Measurements from ENCODE around the gene WRAP73. TPM values are rescaled to one million over a fixed set of nuclear protein-coding genes. Genes with fewer than 3 reads are reported as not detected.

The WRAP73 gene
- total and polyA plus RNA-seq, 4 donors = 5.8 to 27.8 (median 14.0) TPM

DNA sequence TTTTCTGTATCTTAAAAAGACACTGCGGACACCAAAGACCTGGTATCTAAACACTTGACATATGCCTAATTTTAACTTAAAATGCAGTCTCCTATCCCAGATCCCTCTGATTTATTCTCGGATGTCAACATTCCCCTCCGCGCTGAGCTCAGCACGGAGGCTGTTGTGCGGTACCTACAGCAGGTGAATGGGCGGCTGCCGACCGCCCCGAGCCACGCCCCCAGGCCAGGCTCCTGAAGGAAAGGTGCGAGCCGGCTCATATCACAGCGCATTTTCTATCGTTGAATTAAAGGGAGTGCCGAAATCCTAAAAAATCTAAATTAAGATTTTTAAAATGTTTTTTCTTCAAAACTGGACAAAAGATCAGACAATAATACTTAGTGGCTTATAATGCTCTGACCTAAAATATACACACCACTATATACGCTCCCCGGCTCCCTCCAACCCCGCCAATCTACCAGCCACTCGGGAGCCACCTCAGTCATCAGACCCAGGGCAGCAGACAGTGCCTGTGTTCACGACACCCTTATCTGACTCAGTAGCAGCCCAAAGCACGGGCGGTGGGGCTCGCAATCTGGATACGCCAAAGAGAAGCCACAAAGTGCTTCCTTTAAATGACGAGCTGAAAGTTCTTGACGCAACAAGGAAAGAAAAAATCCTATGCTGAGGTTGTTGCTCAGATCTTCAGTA, 4.1 kb downstream of the WRAP73 start:
- Histone ChIP-seq H3K4me3 (ENCODE audit: low read length in 2 of 2) (no peak overlapping the region), H3K36me3 (ENCODE audit: control insufficient read depth in 1 of 2, insufficient read depth in 2 of 2, low read length in 1 of 2) (peaks cover 0 to 8% of the 10 kb centered on the region in 2 donors), H3K27ac (ENCODE audit: low read depth in 1 of 2, low read length in 2 of 2) (no peak overlapping the region), H3K4me1 (ENCODE audit: control insufficient read depth in 1 of 2, insufficient read depth in 2 of 2, low read length in 2 of 2) (no peaks in the 10 kb centered on the region), H3K27me3 (ENCODE audit: control insufficient read depth in 1 of 2, insufficient read depth in 2 of 2, low read length in 1 of 2) (no peaks in the 10 kb centered on the region), H3K9me3 (ENCODE audit: control insufficient read depth, low read length) (no peaks in the 10 kb centered on the region)
- DNase-seq = peak; percentile 16 to 34
- 93 to 95% methylated on average over 27 of the region's 27 CpGs for WGBS, 2 donors
- ATAC-seq (ENCODE audit: low FRiP score) = no peak
- intact Hi-C loops (cut with DNase I) = no loop called here

DNA sequence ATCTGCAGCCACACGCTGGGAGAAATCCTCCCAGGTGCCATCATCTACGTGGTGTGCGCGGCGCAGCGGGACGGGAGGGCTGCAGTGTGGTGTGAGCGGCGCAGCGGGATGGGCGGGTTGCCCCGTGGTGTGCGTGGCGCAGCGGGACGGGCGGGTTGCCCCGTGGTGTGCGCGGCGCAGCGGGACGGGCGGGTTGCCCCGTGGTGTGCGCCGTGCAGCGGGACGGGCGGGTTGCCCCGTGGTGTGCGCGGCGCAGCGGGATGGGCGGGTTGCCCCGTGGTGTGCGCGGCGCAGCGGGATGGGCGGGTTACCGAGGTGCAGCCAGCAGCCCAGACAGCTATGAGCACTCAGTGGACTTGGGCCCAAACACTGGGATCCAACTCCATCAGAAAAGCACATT, 4.7 kb downstream of the WRAP73 start:
- 93 to 95% methylated on average over 38 to 43 of the region's 43 CpGs for WGBS, 2 donors
- Histone ChIP-seq H3K9me3 (ENCODE audit: control insufficient read depth, low read length) (no peaks in the 10 kb centered on the region), H3K4me1 (ENCODE audit: control insufficient read depth in 1 of 2, insufficient read depth in 2 of 2, low read length in 2 of 2) (no peaks in the 10 kb centered on the region), H3K27me3 (ENCODE audit: control insufficient read depth in 1 of 2, insufficient read depth in 2 of 2, low read length in 1 of 2) (no peaks in the 10 kb centered on the region), H3K4me3 (ENCODE audit: low read length in 2 of 2) (no peak overlapping the region), H3K36me3 (ENCODE audit: control insufficient read depth in 1 of 2, insufficient read depth in 2 of 2, low read length in 1 of 2) (peaks cover 0 to 8% of the 10 kb centered on the region in 2 donors), H3K27ac (ENCODE audit: low read depth in 1 of 2, low read length in 2 of 2) (no peak overlapping the region)
- DNase-seq (peak; percentile 18 to 47), ATAC-seq (ENCODE audit: low FRiP score) (no peak)
- intact Hi-C loops (cut with DNase I) = no loop called here

- DNase-seq = peak; percentile 11 to 42
- intact Hi-C loops (cut with DNase I) = no loop called here
Observed at GRCh38 chr1:3644273-3644672, 5.6 kb downstream of the WRAP73 start.

DNA sequence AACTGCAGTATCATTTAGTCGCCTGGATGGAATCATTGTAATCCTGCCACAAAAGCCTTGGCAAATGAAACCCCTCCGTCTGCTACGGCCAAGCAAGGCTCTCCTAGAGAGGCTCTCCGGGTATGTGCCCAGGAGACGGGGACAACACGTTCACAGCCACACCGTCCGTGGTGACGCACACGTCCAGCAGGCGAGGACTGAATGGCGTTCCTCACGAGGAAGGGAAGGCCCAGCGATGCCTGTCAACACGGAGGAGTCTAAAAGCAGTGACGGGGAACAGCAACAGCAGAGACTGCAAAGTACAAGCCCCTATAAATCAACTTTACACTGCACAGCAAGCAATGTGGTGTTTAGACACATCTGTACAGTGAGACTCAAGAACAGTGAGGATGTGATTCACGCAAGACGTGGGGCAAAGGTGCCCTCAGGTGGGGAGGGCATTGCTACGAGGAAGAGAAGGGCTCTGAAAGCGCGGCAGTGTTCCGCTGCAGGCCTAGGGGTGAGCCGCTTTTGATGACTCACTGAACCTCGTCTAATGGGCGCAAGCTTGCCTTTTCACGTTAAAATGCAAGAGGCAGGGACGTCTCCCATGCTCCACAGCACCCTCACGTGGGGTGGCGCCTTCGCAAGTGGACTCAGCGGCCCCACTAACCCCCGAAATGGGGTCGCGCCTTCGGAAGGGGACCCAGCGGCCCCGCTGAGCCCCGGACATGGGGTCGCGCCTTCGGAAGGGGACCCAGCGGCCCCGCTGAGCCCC, 6.8 kb downstream of the WRAP73 start:
- intact Hi-C loops (cut with DNase I) = no loop called here
- Histone ChIP-seq H3K27ac (ENCODE audit: low read depth in 1 of 2, low read length in 2 of 2) (no peak overlapping the region), H3K9me3 (ENCODE audit: control insufficient read depth, low read length) (no peaks in the 10 kb centered on the region), H3K27me3 (ENCODE audit: control insufficient read depth in 1 of 2, insufficient read depth in 2 of 2, low read length in 1 of 2) (no peaks in the 10 kb centered on the region), H3K4me3 (ENCODE audit: low read length in 2 of 2) (no peak overlapping the region), H3K4me1 (ENCODE audit: control insufficient read depth in 1 of 2, insufficient read depth in 2 of 2, low read length in 2 of 2) (no peaks in the 10 kb centered on the region), H3K36me3 (ENCODE audit: control insufficient read depth in 1 of 2, insufficient read depth in 2 of 2, low read length in 1 of 2) (peaks cover 0 to 8% of the 10 kb centered on the region in 2 donors)
- DNase-seq = peak; percentile 24 to 69
- 90 to 92% methylated on average over 41 to 43 of the region's 43 CpGs for WGBS, 2 donors
- ATAC-seq (ENCODE audit: low FRiP score) = no peak

More at GRCh38 chr1:3644273-3644672, 5.6 kb downstream of the WRAP73 start:
- Histone ChIP-seq H3K9me3 (ENCODE audit: control insufficient read depth, low read length) (no peaks in the 10 kb centered on the region), H3K27ac (ENCODE audit: low read depth in 1 of 2, low read length in 2 of 2) (no peak overlapping the region), H3K27me3 (ENCODE audit: control insufficient read depth in 1 of 2, insufficient read depth in 2 of 2, low read length in 1 of 2) (no peaks in the 10 kb centered on the region), H3K36me3 (ENCODE audit: control insufficient read depth in 1 of 2, insufficient read depth in 2 of 2, low read length in 1 of 2) (peaks cover 0 to 8% of the 10 kb centered on the region in 2 donors), H3K4me1 (ENCODE audit: control insufficient read depth in 1 of 2, insufficient read depth in 2 of 2, low read length in 2 of 2) (no peaks in the 10 kb centered on the region), H3K4me3 (ENCODE audit: low read length in 2 of 2) (no peak overlapping the region)
- WGBS, 2 donors = 89 to 94% methylated on average over 17 to 24 of the region's 25 CpGs
- ATAC-seq (ENCODE audit: low FRiP score) = no peak

- H3K27me3 ChIP-seq (ENCODE audit: control insufficient read depth in 1 of 2, insufficient read depth in 2 of 2, low read length in 1 of 2) = no peaks in the 10 kb centered on the region
- no peaks in the 10 kb centered on the region for H3K9me3 ChIP-seq (ENCODE audit: control insufficient read depth, low read length)
- H3K4me3 ChIP-seq (ENCODE audit: low read length in 2 of 2) = no peak overlapping the region
- DNase-seq = peak in 1 of 2 donors; percentile 37
- H3K4me1 ChIP-seq (ENCODE audit: control insufficient read depth in 1 of 2, insufficient read depth in 2 of 2, low read length in 2 of 2) = no peaks in the 10 kb centered on the region
- 96% methylated on average over 11 of the region's 11 CpGs for WGBS, 2 donors
- ATAC-seq (ENCODE audit: low FRiP score) = no peak
- H3K27ac ChIP-seq (ENCODE audit: low read depth in 1 of 2, low read length in 2 of 2) = no peak overlapping the region
- H3K36me3 ChIP-seq (ENCODE audit: control insufficient read depth in 1 of 2, insufficient read depth in 2 of 2, low read length in 1 of 2) = peaks cover 0 to 8% of the 10 kb centered on the region in 2 donors
- intact Hi-C loops (cut with DNase I) = no loop called here
Observed at GRCh38 chr1:3641816-3642215, 8.1 kb downstream of the WRAP73 start.

GRCh38 chr1:3641046-3641760, 8.7 kb downstream of the WRAP73 start:
- Histone ChIP-seq H3K4me3 (ENCODE audit: low read length in 2 of 2) (no peak overlapping the region), H3K4me1 (ENCODE audit: control insufficient read depth in 1 of 2, insufficient read depth in 2 of 2, low read length in 2 of 2) (no peaks in the 10 kb centered on the region), H3K27me3 (ENCODE audit: control insufficient read depth in 1 of 2, insufficient read depth in 2 of 2, low read length in 1 of 2) (no peaks in the 10 kb centered on the region), H3K9me3 (ENCODE audit: control insufficient read depth, low read length) (no peaks in the 10 kb centered on the region), H3K27ac (ENCODE audit: low read depth in 1 of 2, low read length in 2 of 2) (no peak overlapping the region), H3K36me3 (ENCODE audit: control insufficient read depth in 1 of 2, insufficient read depth in 2 of 2, low read length in 1 of 2) (peaks cover 0 to 12% of the 10 kb centered on the region in 2 donors)
- intact Hi-C loops (cut with DNase I) = no loop called here
- ATAC-seq (ENCODE audit: low FRiP score) (no peak), DNase-seq (peak; percentile 11 to 61)
- WGBS, 2 donors = 93 to 94% methylated on average over 26 of the region's 26 CpGs

GRCh38 chr1:3640121-3640837, 9.6 kb downstream of the WRAP73 start:
- Histone ChIP-seq H3K27me3 (ENCODE audit: control insufficient read depth in 1 of 2, insufficient read depth in 2 of 2, low read length in 1 of 2) (no peaks in the 10 kb centered on the region), H3K9me3 (ENCODE audit: control insufficient read depth, low read length) (no peaks in the 10 kb centered on the region), H3K36me3 (ENCODE audit: control insufficient read depth in 1 of 2, insufficient read depth in 2 of 2, low read length in 1 of 2) (peaks cover 0 to 11% of the 10 kb centered on the region in 2 donors), H3K4me1 (ENCODE audit: control insufficient read depth in 1 of 2, insufficient read depth in 2 of 2, low read length in 2 of 2) (no peaks in the 10 kb centered on the region), H3K4me3 (ENCODE audit: low read length in 2 of 2) (no peak overlapping the region), H3K27ac (ENCODE audit: low read depth in 1 of 2, low read length in 2 of 2) (no peak overlapping the region)
- intact Hi-C loops (cut with DNase I) = no loop called here
- DNase-seq (peak; percentile 42 to 50), ATAC-seq (ENCODE audit: low FRiP score) (no peak)
- 90 to 93% methylated on average over 36 of the region's 36 CpGs for WGBS, 2 donors

GRCh38 chr1:3639397-3639911, 10.4 kb downstream of the WRAP73 start:
- Histone ChIP-seq H3K36me3 (ENCODE audit: control insufficient read depth in 1 of 2, insufficient read depth in 2 of 2, low read length in 1 of 2) (peaks cover 0 to 12% of the 10 kb centered on the region in 2 donors), H3K27me3 (ENCODE audit: control insufficient read depth in 1 of 2, insufficient read depth in 2 of 2, low read length in 1 of 2) (no peaks in the 10 kb centered on the region), H3K9me3 (ENCODE audit: control insufficient read depth, low read length) (no peaks in the 10 kb centered on the region), H3K4me3 (ENCODE audit: low read length in 2 of 2) (no peak overlapping the region), H3K4me1 (ENCODE audit: control insufficient read depth in 1 of 2, insufficient read depth in 2 of 2, low read length in 2 of 2) (no peaks in the 10 kb centered on the region), H3K27ac (ENCODE audit: low read depth in 1 of 2, low read length in 2 of 2) (no peak overlapping the region)
- WGBS, 2 donors = 93 to 94% methylated on average over 23 of the region's 23 CpGs
- intact Hi-C loops (cut with DNase I) = no loop called here
- DNase-seq (peak; percentile 33 to 60), ATAC-seq (ENCODE audit: low FRiP score) (no peak)
